ENCODE results near the gene STAG3.

Gene STAG3

GRCh38 chr7:100154651-100155491 lies 22.8 kb upstream of the STAG3 start:
- FAIRE-seq, result no peak

GRCh38 chr7:100155553-100156317 lies 22.0 kb upstream of the STAG3 start:
- no peak for FAIRE-seq

GRCh38 chr7:100156331-100157068 lies 21.2 kb upstream of the STAG3 start:
- no peak for FAIRE-seq

DNA sequence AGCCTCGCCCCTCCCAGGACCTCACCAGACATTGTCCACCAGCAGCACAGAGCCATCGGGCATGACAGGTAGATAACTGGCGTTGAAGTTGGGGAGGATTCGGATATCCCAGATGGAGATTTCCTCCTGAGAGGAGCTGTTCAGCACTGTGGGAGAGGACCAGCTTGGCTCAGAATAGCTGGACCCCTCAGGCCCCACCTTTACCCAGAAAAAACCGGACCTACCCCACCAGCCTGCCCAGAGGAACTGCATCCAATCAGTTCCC lies 20.7 kb upstream of the STAG3 start:
- FAIRE-seq, result no peak

DNA sequence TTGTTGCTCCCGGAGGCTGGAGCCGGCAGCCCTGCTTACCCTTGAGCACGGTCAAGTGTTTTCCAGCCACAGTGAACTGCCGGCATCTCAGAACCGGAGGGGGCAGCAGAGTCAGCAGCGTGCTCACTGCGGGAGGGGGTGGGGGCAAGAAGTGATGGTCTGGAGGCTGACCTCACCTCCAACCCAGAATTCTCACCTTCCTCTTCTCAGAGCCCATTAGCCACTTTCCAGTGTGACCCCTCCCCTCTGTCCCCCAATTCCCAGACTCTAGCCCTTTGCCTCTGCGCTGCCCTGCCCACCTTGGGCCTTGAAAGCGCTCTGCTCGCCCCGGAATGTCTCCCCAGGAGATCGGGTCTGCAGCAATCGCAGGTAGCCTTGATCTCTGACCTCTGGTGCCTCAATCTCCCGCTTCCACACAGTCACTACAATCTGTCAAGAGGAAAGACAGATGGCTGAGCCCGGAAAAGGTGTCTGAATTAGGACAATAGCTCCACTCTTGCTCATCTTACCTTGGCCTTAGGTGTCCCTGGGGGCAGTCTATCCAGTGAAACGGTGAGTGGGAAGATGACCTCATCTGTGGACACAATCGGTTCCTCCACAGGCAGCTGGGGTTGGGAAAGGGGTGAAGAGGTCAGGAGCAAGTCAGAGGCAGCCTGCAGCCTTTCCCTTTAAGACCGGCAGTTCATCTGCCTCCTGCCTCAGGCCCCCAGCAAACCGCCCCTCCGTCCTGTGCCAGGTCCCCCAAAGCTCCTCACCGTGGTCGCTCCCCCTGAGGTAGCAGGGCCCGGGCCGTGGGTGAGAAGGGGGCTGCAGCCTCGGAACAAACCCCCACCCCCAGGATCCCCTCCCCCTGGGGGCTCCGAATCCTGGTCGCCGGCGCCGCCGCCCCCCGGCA lies 20.1 kb upstream of the STAG3 start:
- FAIRE-seq, result no peak

- no peak for FAIRE-seq
These were observed 19.3 kb upstream of the STAG3 start, which contains the start of gene TRAPPC14 for GRCh38 chr7:100158229-100159098. TRAPPC14 (minus strand) TSS chr7:100158723; CDS start chr7:100158499, 224 bp downstream.

DNA sequence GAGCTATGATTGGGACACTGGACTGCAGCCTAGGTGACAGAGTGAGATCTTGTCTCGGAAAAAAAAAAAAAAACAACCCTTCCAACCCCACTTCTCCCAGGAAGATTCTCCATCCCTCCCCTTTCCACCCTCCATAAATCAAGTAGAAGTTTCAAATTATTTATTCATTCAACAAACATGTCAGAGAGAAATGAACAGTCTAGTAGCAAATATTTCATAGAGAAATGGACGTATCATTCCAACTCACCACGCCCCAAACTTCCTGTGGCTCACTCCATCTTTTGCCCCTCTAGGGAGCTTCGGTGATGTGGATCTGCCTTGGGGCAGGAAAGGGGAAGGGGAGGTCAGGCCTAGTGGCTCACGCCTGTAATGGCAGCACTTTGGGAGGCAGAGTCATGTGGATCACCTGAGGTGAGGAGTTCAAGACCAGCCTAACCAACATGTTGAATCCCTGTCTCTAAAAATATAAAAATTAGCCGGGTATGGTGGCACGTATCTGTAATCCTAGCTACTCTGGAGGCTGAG lies 18.6 kb upstream of the STAG3 start:
- no peak for FAIRE-seq

GRCh38 chr7:100160067-100160466 lies 17.7 kb upstream of the STAG3 start:
- FAIRE-seq, result no peak

GRCh38 chr7:100163006-100163531 lies 14.6 kb upstream of the STAG3 start:
- FAIRE-seq, result no peak

GRCh38 chr7:100163871-100164270 lies 13.8 kb upstream of the STAG3 start:
- FAIRE-seq, result no peak

- FAIRE-seq, result no peak
These were observed 11.3 kb upstream of the STAG3 start for GRCh38 chr7:100166317-100166940.

DNA sequence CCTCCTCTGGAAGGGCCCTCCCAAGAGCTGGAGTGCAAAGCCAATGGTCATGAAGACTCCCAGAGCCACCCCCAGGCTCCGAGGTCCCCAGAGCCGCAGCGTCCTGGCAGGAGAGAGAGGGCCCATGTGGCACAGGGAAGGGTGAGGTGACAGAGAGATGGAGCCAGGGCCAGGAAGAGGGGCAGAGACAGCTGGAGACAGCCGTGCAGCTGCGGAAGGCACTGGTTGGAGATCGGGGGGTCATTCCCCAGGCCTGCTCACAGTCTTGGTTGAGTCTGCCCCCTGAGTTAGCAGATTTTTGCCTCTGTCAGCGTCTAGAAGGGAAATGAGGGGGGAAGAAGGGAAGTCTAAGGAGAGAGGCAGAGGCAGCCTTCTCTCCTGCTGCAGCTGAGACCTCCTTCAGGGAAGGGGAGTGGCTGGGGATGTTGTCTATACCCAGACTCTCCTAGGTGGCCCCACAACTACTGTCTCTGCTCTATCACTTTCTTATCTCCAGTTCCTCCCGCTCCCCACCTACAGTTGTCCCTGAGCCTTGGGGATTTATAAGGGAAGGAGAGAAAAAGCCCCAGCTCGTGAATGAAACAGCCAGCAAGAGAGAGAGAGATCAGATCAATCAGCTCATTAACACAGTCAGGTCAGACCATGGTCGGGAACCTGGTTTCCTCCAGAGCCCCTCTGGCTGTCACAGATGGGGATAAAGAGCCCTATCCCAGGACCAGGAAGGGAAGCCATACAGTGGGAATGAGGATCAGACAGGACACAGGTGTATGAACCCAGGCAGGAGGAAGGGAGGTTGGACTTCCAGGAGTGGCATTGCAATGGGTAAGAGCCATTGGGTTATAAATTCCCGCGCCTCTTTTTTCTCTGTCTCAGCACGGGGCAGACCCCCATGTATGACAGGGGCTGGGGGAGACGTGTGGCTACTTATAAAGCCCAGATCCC lies 10.5 kb upstream of the STAG3 start:
- FAIRE-seq, result no peak

GRCh38 chr7:100167912-100168323 lies 9.8 kb upstream of the STAG3 start:
- FAIRE-seq, result no peak

GRCh38 chr7:100169147-100169850 lies 8.4 kb upstream of the STAG3 start:
- no peak for FAIRE-seq

- FAIRE-seq, result no peak
These were observed 7.4 kb upstream of the STAG3 start for GRCh38 chr7:100170101-100170897.

DNA sequence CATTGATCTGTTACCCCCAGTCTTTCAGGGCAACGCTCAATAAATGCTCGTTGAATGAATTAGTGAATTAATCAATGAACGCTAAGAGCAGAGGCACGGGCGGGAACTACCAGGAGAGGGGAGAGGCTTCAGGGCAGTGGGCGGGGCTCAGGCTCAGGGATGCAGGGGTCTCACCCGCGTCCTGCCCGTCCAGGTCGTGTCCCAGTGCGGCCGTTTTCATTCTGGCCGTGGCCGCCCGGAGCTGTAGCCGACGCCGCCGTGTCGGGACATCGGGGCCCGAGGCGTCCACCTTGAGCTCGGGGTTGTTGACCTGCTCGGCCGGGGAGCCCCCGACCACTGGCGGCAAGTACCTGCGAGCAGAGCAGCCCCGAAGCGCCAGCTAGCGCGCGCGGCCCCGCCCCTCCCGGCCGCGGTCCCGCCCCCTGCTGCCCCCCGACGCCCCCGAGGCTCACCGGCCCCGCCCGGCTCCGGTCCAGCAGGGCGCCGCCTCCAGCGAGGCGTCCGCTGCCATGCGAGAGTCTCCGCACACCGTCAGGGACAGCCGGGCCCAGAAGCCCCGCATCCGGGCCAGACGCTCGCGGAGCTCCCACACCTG lies 6.5 kb upstream of the STAG3 start:
- FAIRE-seq, result no peak

- FAIRE-seq, result no peak
These were observed 5.9 kb upstream of the STAG3 start for GRCh38 chr7:100171840-100172239.
